ENCODE results near the gene LYPD1.

LYPD1 gene

DNA sequence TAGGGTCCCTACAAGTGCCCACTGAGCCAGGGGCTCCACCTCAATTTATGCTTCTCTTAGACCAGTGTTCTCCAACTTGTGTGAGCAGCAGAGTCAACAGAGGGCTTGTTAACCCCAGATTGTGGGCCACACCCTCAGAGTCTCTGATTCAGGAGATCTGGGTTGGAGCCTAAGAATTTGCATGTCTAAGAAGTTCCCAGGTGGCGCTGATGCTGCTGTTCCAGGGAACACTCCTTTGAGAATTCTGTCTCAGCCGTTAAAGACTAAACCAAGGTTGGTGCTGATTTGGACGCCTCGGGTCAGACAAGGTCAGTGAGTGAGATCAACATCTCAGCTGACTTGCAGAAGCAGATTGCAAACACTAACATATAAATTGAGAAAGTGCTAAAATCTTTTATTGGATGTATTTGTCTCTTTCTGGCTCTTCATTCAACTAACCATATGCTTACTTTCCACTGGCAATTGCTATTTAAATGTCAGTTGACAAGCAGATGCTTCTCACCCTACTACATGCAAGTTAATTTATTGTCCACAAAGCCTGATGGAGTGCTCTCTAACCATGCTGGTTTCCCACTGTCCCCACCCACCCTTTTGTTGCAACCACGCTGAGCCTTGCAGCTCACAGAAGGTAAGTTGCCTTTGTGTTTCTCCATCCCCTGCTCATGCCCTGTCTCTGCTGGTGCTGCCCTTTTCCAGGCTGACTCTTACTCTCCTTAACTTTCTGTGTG lies 31.5 kb downstream of the LYPD1 start:
- Histone ChIP-seq H3K4me3 (ENCODE audit: severe bottlenecking) (no peak overlapping the region), H3K4me1 (ENCODE audit: insufficient read depth, poor library complexity, severe bottlenecking) (no peaks in the 10 kb centered on the region), H3K27me3 (ENCODE audit: insufficient read depth, poor library complexity, severe bottlenecking) (no peaks in the 10 kb centered on the region), H3K36me3 (ENCODE audit: low read depth) (no peaks in the 10 kb centered on the region), H3K27ac (ENCODE audit: poor library complexity, severe bottlenecking) (no peak overlapping the region), H3K9me3 (ENCODE audit: severe bottlenecking) (no peaks in the 10 kb centered on the region)
- TF ChIP-seq, protein P1, sequence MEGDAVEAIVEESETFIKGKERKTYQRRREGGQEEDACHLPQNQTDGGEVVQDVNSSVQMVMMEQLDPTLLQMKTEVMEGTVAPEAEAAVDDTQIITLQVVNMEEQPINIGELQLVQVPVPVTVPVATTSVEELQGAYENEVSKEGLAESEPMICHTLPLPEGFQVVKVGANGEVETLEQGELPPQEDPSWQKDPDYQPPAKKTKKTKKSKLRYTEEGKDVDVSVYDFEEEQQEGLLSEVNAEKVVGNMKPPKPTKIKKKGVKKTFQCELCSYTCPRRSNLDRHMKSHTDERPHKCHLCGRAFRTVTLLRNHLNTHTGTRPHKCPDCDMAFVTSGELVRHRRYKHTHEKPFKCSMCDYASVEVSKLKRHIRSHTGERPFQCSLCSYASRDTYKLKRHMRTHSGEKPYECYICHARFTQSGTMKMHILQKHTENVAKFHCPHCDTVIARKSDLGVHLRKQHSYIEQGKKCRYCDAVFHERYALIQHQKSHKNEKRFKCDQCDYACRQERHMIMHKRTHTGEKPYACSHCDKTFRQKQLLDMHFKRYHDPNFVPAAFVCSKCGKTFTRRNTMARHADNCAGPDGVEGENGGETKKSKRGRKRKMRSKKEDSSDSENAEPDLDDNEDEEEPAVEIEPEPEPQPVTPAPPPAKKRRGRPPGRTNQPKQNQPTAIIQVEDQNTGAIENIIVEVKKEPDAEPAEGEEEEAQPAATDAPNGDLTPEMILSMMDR (IDR thresholded peaks at IDR 0.05; ENCODE audit: poor library complexity, severe bottlenecking): no peak
- DNase-seq (ENCODE audit: low spot score) (no peak), ATAC-seq (ENCODE audit: low read depth) (no peak)

DNA sequence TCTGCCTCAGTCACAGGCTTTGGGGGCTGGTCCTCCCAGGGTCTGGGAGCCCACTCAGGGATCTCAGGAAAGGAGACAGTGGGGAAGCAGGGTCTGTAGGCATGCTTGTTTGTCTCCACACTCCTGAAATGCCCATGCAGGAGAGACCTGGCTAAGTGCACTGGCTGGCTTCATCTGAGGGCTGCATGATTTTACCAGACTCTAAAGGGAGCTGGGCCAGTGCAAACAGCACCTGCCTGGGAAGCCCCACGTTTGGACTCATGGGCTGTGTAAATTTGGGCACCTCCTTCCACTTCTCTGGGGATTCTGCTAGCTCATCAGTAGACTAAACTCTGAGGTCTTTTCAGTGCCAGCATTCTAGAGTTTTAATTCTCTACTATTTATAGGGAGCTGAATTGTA lies 33.7 kb downstream of the LYPD1 start:
- Histone ChIP-seq H3K36me3 (ENCODE audit: low read depth) (no peaks in the 10 kb centered on the region), H3K4me3 (ENCODE audit: severe bottlenecking) (no peak overlapping the region), H3K9me3 (ENCODE audit: severe bottlenecking) (no peaks in the 10 kb centered on the region), H3K27me3 (ENCODE audit: insufficient read depth, poor library complexity, severe bottlenecking) (no peaks in the 10 kb centered on the region), H3K4me1 (ENCODE audit: insufficient read depth, poor library complexity, severe bottlenecking) (no peaks in the 10 kb centered on the region), H3K27ac (ENCODE audit: poor library complexity, severe bottlenecking) (no peak overlapping the region)
- DNase-seq (ENCODE audit: low spot score): no peak
- TF ChIP-seq, protein P1 (IDR thresholded peaks at IDR 0.05; ENCODE audit: poor library complexity, severe bottlenecking): no peak
- ATAC-seq (ENCODE audit: low read depth): no peak

DNA sequence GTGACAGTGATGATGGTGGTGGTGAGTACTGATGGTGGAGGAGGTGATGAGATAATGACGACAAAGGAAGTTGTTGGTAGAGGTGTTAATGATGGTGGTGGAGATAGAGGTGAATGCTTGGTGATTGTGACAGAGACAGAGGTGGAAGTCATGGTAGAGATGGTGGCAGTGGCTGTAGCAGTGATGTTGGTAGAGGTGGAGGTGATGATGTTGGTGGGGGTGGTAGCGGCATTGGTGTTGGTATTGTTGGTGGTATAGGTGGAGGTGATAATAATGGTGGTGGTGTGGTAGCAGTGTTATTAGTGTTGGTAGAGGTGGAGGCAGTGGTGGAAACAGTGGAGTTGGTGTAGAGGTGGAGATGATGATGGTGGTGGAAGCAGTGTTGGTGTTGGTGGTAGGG lies 36.4 kb downstream of the LYPD1 start:
- no peaks in the 10 kb centered on the region for H3K9me3 ChIP-seq (ENCODE audit: severe bottlenecking)
- no peak for ATAC-seq (ENCODE audit: low read depth)
- TF ChIP-seq, protein P1 (IDR thresholded peaks at IDR 0.05; ENCODE audit: poor library complexity, severe bottlenecking): no peak
- no peaks in the 10 kb centered on the region for H3K4me1 ChIP-seq (ENCODE audit: insufficient read depth, poor library complexity, severe bottlenecking)
- no peak overlapping the region for H3K4me3 ChIP-seq (ENCODE audit: severe bottlenecking)
- no peaks in the 10 kb centered on the region for H3K27me3 ChIP-seq (ENCODE audit: insufficient read depth, poor library complexity, severe bottlenecking)
- DNase-seq (ENCODE audit: low spot score): no peak
- no peaks in the 10 kb centered on the region for H3K36me3 ChIP-seq (ENCODE audit: low read depth)
- no peak overlapping the region for H3K27ac ChIP-seq (ENCODE audit: poor library complexity, severe bottlenecking)

DNA sequence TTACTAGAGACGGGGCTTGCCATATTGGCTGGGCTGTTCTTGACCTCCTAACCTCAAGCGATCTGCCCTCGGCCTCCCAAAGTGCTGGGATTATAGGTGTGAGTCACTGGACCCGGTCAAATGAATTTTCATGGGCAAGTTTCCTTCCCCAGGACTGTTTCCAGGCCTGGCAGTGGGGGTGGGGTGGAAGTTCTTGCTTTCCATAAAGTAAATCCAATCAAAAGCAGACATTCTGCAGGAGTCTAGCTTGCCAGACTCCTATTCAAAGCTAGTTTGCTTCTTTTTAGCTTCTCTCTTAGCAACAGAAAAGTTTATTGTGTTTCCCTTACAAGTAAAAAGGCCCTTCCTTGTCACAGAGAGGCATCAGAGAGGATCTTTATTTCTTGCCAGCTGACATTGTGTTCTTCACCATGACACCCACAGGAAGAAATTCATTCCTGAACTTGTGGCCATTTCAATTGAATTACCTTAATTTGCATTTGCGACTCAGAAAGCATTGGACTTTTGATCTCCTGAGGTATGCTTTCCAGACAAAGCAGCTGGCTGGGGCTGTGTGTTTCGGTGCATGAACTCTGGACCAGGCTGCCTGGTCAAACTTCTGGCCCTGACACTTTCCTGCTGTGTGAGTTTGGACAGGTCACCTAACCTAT lies 37.9 kb downstream of the LYPD1 start:
- no peak for DNase-seq (ENCODE audit: low spot score)
- Histone ChIP-seq H3K9me3 (ENCODE audit: severe bottlenecking) (no peaks in the 10 kb centered on the region), H3K27ac (ENCODE audit: poor library complexity, severe bottlenecking) (no peak overlapping the region), H3K4me1 (ENCODE audit: insufficient read depth, poor library complexity, severe bottlenecking) (no peaks in the 10 kb centered on the region), H3K27me3 (ENCODE audit: insufficient read depth, poor library complexity, severe bottlenecking) (no peaks in the 10 kb centered on the region), H3K4me3 (ENCODE audit: severe bottlenecking) (no peak overlapping the region), H3K36me3 (ENCODE audit: low read depth) (no peaks in the 10 kb centered on the region)
- TF ChIP-seq, protein P1 (IDR thresholded peaks at IDR 0.05; ENCODE audit: poor library complexity, severe bottlenecking): no peak
- ATAC-seq (ENCODE audit: low read depth): no peak

DNA sequence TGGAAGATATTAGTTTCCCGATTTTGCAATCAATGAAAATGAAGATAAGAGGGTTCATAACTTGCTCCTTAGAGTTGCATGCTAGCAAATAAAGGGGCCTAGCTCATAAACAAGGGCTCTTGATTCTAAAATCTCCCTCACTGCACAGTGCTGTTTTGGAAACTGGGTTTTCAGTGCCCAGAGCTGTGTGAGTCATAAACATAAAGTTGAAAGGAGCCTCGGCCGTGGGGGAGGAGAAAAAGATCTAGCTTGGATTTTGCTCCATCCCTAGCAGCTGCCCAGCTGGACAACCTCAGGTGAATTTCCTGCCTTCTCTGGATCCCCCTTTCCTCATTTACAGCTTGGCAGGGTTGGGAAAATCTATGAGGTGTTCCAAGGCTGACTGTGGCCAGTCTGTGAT lies 42.5 kb downstream of the LYPD1 start:
- no peak for ATAC-seq (ENCODE audit: low read depth)
- Histone ChIP-seq H3K27me3 (ENCODE audit: insufficient read depth, poor library complexity, severe bottlenecking) (no peaks in the 10 kb centered on the region), H3K36me3 (ENCODE audit: low read depth) (no peaks in the 10 kb centered on the region), H3K4me3 (ENCODE audit: severe bottlenecking) (no peak overlapping the region), H3K4me1 (ENCODE audit: insufficient read depth, poor library complexity, severe bottlenecking) (no peaks in the 10 kb centered on the region), H3K27ac (ENCODE audit: poor library complexity, severe bottlenecking) (no peak overlapping the region), H3K9me3 (ENCODE audit: severe bottlenecking) (no peaks in the 10 kb centered on the region)
- DNase-seq (ENCODE audit: low spot score): no peak
- TF ChIP-seq, protein P1 (IDR thresholded peaks at IDR 0.05; ENCODE audit: poor library complexity, severe bottlenecking): no peak

All from RWPE2 (cell line).